Liver (tissue), 3 donors: Measurements from ENCODE around the gene RMND5A.

Experiments used
- RXRA ChIP-seq, 2 donors: IDR thresholded peaks; 2 replicates each; pipeline ENCODE4 v1.6.1; 2017 to 2018; ENCODE audit warnings: antibody characterized with exemption in 2 of 2, mild to moderate bottlenecking in 1 of 2
- TF ChIP-seq, protein P1 (sequence below): fragments of 150-350 bp; IDR thresholded peaks from 2 replicates; pipeline ENCODE4 v1.5.1; 2017; ENCODE audit warnings: improper control_type of control experiment, low read depth, low read length; ENCODE audit not compliant: missing input control
- donor health status: healthy.
- donor health status: healthy.

- no peak for TF ChIP-seq RXRA (IDR thresholded peaks at IDR 0.05)
- TF ChIP-seq, protein P1, sequence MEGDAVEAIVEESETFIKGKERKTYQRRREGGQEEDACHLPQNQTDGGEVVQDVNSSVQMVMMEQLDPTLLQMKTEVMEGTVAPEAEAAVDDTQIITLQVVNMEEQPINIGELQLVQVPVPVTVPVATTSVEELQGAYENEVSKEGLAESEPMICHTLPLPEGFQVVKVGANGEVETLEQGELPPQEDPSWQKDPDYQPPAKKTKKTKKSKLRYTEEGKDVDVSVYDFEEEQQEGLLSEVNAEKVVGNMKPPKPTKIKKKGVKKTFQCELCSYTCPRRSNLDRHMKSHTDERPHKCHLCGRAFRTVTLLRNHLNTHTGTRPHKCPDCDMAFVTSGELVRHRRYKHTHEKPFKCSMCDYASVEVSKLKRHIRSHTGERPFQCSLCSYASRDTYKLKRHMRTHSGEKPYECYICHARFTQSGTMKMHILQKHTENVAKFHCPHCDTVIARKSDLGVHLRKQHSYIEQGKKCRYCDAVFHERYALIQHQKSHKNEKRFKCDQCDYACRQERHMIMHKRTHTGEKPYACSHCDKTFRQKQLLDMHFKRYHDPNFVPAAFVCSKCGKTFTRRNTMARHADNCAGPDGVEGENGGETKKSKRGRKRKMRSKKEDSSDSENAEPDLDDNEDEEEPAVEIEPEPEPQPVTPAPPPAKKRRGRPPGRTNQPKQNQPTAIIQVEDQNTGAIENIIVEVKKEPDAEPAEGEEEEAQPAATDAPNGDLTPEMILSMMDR: no peak
These were observed 66.0 kb downstream of the RMND5A start for GRCh38 chr2:86786001-86786536.
